Umbilical cord (tissue), 2 donors: Measurements from ENCODE around the gene PPP1R27. TPM values are rescaled to one million over a fixed set of nuclear protein-coding genes. Genes with fewer than 3 reads are reported as not detected.

Experiments used
- DNase-seq: peaks from one replicate; pipeline ENCODE4 v3.0.0-alpha.2; 2015; ENCODE audit warnings: low spot score
- total RNA-seq: library from RNA; depleted of rRNA; stranded (reverse); fragments of >200 nt; gene quantifications from one replicate; pipeline ENCODE4 v1.2.3, GENCODE V29; 2014; ENCODE audit warnings: low replicate concordance; ENCODE audit not compliant: insufficient read depth

PPP1R27 gene
- total RNA-seq, 1 donor from 2014 or later: 4.1 TPM

GRCh38 chr17:81821603-81822311 lies 13.1 kb downstream of the PPP1R27 start:
- peak; percentile 49 for DNase-seq

- no peak for DNase-seq
These were observed 13.7 kb downstream of the PPP1R27 start for GRCh38 chr17:81821147-81821546.

- DNase-seq: no peak
These were observed 15.1 kb downstream of the PPP1R27 start for GRCh38 chr17:81819708-81820107.

- no peak for DNase-seq
These were observed 17.1 kb downstream of the PPP1R27 start for GRCh38 chr17:81817758-81818147.

- DNase-seq: no peak
These were observed 19.2 kb downstream of the PPP1R27 start for GRCh38 chr17:81815646-81815986.

DNA sequence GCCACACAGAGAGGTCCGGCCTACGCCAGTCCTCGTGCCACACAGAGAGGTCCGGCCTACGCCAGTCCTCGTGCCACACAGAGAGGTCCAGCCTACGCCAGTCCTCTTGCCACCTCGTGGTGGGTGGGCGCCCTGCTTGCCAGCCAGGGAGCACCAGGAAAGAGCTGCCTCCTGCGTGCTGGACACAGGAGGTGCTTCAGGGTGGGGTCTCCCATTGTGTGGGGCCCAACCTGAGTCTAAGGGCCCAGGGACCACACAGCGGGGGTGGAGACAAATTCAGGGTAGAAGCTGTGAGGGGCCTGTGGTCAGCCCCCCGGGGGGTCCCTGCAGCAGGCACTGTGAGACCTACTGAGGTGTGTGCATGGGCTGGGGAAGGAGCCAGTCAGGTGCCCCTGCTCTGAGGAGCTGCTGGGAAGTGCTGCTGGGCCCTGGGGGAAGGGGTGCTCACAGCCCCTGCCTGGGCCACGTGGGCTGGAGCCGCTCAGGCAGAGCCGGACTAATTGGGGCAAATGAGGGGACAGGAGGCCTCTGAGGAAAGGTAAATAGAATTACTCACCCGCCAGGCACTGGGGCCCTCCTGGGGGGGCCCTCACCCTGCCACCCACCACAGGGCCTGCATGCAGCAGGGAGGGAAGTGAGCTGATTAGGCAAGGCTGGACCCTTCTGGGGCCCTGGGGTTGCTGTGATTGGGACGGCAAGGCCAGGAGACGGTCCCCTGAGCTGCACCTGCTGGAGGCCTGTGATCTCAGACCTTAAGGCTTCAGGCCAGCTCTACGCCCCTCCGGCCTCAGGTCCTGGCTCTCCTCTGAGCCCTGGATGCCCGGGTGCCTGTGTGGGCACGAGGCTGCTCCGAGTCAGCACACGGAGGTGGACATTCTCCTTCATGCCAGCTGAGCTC lies 19.9 kb downstream of the PPP1R27 start:
- no peak for DNase-seq

- no peak for DNase-seq
These were observed 20.8 kb downstream of the PPP1R27 start for GRCh38 chr17:81813861-81814683.

GRCh38 chr17:81813371-81813684 lies 21.5 kb downstream of the PPP1R27 start:
- DNase-seq: no peak

- no peak for DNase-seq
These were observed 22.1 kb downstream of the PPP1R27 start for GRCh38 chr17:81812571-81813370.

GRCh38 chr17:81811705-81812570 lies 22.9 kb downstream of the PPP1R27 start:
- DNase-seq: no peak

GRCh38 chr17:81810892-81811704 lies 23.8 kb downstream of the PPP1R27 start:
- DNase-seq: no peak

GRCh38 chr17:81810476-81810875 lies 24.4 kb downstream of the PPP1R27 start:
- no peak for DNase-seq

GRCh38 chr17:81809556-81809998 lies 25.3 kb downstream of the PPP1R27 start:
- no peak for DNase-seq

DNA sequence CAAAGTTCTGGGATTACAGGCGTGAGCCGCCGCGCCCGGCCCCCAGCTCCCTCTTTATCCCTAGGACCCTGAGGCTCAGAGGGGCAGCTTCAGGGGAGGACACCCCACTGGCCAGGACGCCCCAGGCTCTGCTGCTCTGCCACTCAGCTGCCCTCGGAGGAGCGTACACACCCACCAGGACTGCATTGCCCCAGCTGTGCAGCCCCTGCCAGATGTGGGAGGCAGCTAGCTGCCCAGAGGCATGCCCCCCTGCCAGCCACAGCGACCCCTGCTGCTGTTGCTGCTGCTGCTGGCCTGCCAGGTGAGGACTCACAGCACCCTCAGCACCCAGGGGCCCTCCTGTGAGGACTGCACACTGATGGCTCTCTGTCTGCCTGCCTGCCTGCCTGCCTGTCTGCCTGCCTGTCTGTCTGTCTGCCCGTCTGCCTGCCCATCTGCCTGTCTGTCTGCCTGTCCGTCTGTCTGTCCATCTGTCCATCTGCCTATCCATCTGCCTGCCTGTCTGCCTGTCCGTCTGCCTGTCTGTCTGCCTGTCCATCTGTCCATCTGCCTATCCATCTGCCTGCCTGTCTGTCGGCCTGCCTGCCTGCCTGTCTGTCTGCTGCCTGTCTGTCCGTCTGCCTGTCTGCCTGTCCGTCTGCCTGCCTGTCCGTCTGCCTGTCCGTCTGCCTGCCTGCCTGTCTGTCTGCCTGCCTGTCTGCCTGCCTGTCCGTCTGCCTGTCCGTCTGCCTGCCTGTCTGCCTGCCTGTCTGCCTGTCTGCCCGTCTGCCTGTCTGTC lies 25.9 kb downstream of the PPP1R27 start:
- DNase-seq: no peak

GRCh38 chr17:81807839-81808238 lies 27.0 kb downstream of the PPP1R27 start:
- DNase-seq: no peak

GRCh38 chr17:81807210-81807719 lies 27.6 kb downstream of the PPP1R27 start:
- no peak for DNase-seq

- no peak for DNase-seq
These were observed 28.2 kb downstream of the PPP1R27 start for GRCh38 chr17:81806461-81807209.
